Left cardiac atrium (tissue), 4 donors: ENCODE results near the gene SLIT3. TPM values are rescaled to one million over a fixed set of nuclear protein-coding genes. Genes with fewer than 3 reads are reported as not detected.
A peak's percentile ranks its signal among the peaks of the same experiment; 100 is the strongest.

Source experiments
- ATAC-seq, 2 donors: fragments of 200-7000 bp; cut with Tn5 transposase; one replicate each; pipeline ENCODE4 v1.9.1; 2020; ENCODE audit warnings: mild to moderate bottlenecking in 2 of 2, moderate library complexity in 2 of 2
- DNase-seq: peaks from one replicate; pipeline ENCODE4 v3.0.0-alpha.2; 2020
- intact Hi-C, 2 donors: fragments of 100-400 bp; cut with DNase I; formaldehyde crosslinking; loops; one replicate each; pipeline versions ENCODE4 v1.14.1 to v1.15.1; 2022 to 2023
- total RNA-seq, 2 donors: library from RNA; stranded (reverse); fragmentation: NEBNext Ultra II Directional; extraction: Animal tissue kit (Norgen Biotek cat#: 25700); gene quantifications; one replicate each; pipeline ENCODE4 v1.2.1, GENCODE V29; 2021
- donor health status: DM: no; HTN: yes; CAD: no.
- donor health status: DM: no; HTN: yes; CAD: no; lungs with severe emphysema.
- donor health status: DM: yes; HTN: yes; CAD: no.
- donor health status: Dilated cardiomyopathy.

The SLIT3 gene
- total RNA-seq, 2 donors from 2014 or later: 71.1 to 117 TPM

- no peak for ATAC-seq
- intact Hi-C loops: no loop called here
These were observed 325.6 kb downstream of the SLIT3 start for GRCh38 chr5:168975331-168975730.

GRCh38 chr5:168974082-168974481 lies 326.9 kb downstream of the SLIT3 start:
- intact Hi-C loops: no loop called here
- ATAC-seq (no peak), DNase-seq (no peak)

More at GRCh38 chr5:168975331-168975730, 325.6 kb downstream of the SLIT3 start:
- DNase-seq: no peak

GRCh38 chr5:168972731-168973130 lies 328.2 kb downstream of the SLIT3 start:
- intact Hi-C loops: no loop called here
- peak; percentile 45 for DNase-seq
- ATAC-seq: peak; percentile 55 to 81

- intact Hi-C loops: no loop called here
- no peak for ATAC-seq
- no peak for DNase-seq
These were observed 329.8 kb downstream of the SLIT3 start for GRCh38 chr5:168971100-168971499.

- intact Hi-C loops: no loop called here
- ATAC-seq (no peak), DNase-seq (no peak)
These were observed 331.5 kb downstream of the SLIT3 start for GRCh38 chr5:168969326-168969886.

GRCh38 chr5:168967882-168968620 lies 332.9 kb downstream of the SLIT3 start:
- intact Hi-C loops: no loop called here
- ATAC-seq: peak; percentile 45 to 58
- no peak for DNase-seq

- ATAC-seq (peak; percentile 53 to 70), DNase-seq (peak; percentile 48)
- intact Hi-C loops: no loop called here
These were observed 335.3 kb downstream of the SLIT3 start for GRCh38 chr5:168965638-168966037.

GRCh38 chr5:168964182-168964581 lies 336.8 kb downstream of the SLIT3 start:
- intact Hi-C loops: no loop called here
- DNase-seq (no peak), ATAC-seq (no peak)

GRCh38 chr5:168962306-168962705 lies 338.6 kb downstream of the SLIT3 start:
- ATAC-seq: no peak
- no peak for DNase-seq
- intact Hi-C loops: no loop called here

GRCh38 chr5:168961681-168962080 lies 339.3 kb downstream of the SLIT3 start:
- no peak for DNase-seq
- intact Hi-C loops: no loop called here
- no peak for ATAC-seq

- intact Hi-C loops: no loop called here
- DNase-seq (no peak), ATAC-seq (no peak)
These were observed 340.4 kb downstream of the SLIT3 start for GRCh38 chr5:168960497-168960896.

GRCh38 chr5:168953351-168953750 lies 347.6 kb downstream of the SLIT3 start:
- intact Hi-C loops: no loop called here
- DNase-seq (no peak), ATAC-seq (no peak)

GRCh38 chr5:168952196-168952595 lies 348.7 kb downstream of the SLIT3 start:
- intact Hi-C loops: no loop called here
- DNase-seq: no peak
- ATAC-seq: no peak

GRCh38 chr5:168951769-168952168 lies 349.2 kb downstream of the SLIT3 start:
- no peak for ATAC-seq
- intact Hi-C loops: no loop called here
- DNase-seq: no peak

GRCh38 chr5:168951356-168951755 lies 349.6 kb downstream of the SLIT3 start:
- no peak for DNase-seq
- peak in 1 of 2 donors; percentile 28 for ATAC-seq
- intact Hi-C loops: no loop called here

- ATAC-seq: no peak
- no peak for DNase-seq
- intact Hi-C loops: no loop called here
These were observed 350.5 kb downstream of the SLIT3 start for GRCh38 chr5:168950241-168950951.

GRCh38 chr5:168948746-168949145 lies 352.2 kb downstream of the SLIT3 start:
- intact Hi-C loops: loop anchor here (10.0 kb wide), 1 partner anchor 244 kb away; no protein-coding TSS in a partner anchor
- ATAC-seq: no peak
- DNase-seq: no peak

- intact Hi-C loops: loop anchor here (10.0 kb wide), 1 partner anchor 243 kb away; no protein-coding TSS in a partner anchor
- ATAC-seq: peak; percentile 62 to 71
- peak; percentile 62 for DNase-seq
These were observed 353.6 kb downstream of the SLIT3 start for GRCh38 chr5:168947212-168947868.

GRCh38 chr5:168946363-168946762 lies 354.6 kb downstream of the SLIT3 start:
- ATAC-seq (peak; percentile 48 to 49), DNase-seq (no peak)
- intact Hi-C loops: loop anchor here (10.0 kb wide), 1 partner anchor 242 kb away; no protein-coding TSS in a partner anchor

- ATAC-seq (peak; percentile 79 to 85), DNase-seq (peak; percentile 37)
- intact Hi-C loops: loop anchor here (10.0 kb wide), 1 partner anchor 239 kb away; no protein-coding TSS in a partner anchor
These were observed 356.9 kb downstream of the SLIT3 start for GRCh38 chr5:168944004-168944403.
